Transverse colon (tissue), 4 donors: ENCODE data around the gene TSPAN10. TPM values are rescaled to one million over a fixed set of nuclear protein-coding genes. Genes with fewer than 3 reads are reported as not detected.

Experiments
- DNase-seq: peaks from one replicate; pipeline ENCODE4 v3.0.0-alpha.2; 2019
- H3K27ac ChIP-seq, 4 donors: fragments of 200-600 bp; sonication (generic); 2 replicates each; pipeline ENCODE4 v1.5.1; 2016 to 2018; ENCODE audit warnings: inconsistent platforms in 4 of 4
- H3K27me3 ChIP-seq: fragments of 200-600 bp; sonication (generic); 2 replicates; pipeline ENCODE4 v1.5.1; 2017; ENCODE audit warnings: inconsistent platforms
- H3K36me3 ChIP-seq, 4 donors: fragments of 200-600 bp; sonication (generic); 2 replicates each; pipeline ENCODE4 v1.5.1; 2017 to 2019; ENCODE audit warnings: inconsistent platforms in 4 of 4
- H3K4me1 ChIP-seq, 4 donors: fragments of 200-600 bp; sonication (generic); 2 replicates each; pipeline ENCODE4 v1.5.1; 2017 to 2020; ENCODE audit warnings: inconsistent platforms in 4 of 4
- H3K4me3 ChIP-seq, 4 donors: fragments of 200-600 bp; sonication (generic); 1 replicate in 1 of 4; 2 replicates in 3 of 4; pipeline versions ENCODE4 v1.5.1 to v1.6.1; 2017 to 2019; ENCODE audit warnings: inconsistent platforms in 4 of 4
- H3K9me3 ChIP-seq, 2 donors: fragments of 200-600 bp; sonication (generic); 2 replicates each; pipeline ENCODE4 v1.5.1; 2017 to 2019; ENCODE audit warnings: inconsistent platforms in 2 of 2
- EP300 ChIP-seq: sonication (generic); formaldehyde crosslinking; IDR thresholded peaks from one replicate; pipeline ENCODE4 v1.6.1; 2017; ENCODE audit warnings: antibody characterized with exemption, low read depth
- POLR2A ChIP-seq: fragments of 450-650 bp; IDR thresholded peaks from one replicate; pipeline ENCODE4 v1.6.1; 2016; ENCODE audit warnings: antibody characterized with exemption, mild to moderate bottlenecking, moderate library complexity
- POLR2AphosphoS5 ChIP-seq, 3 donors: sonication (generic); formaldehyde crosslinking; IDR thresholded peaks; one replicate each; pipeline ENCODE4 v1.6.1; 2016; ENCODE audit warnings: antibody characterized with exemption in 3 of 3
- WGBS, 2 donors: methylation state at CpG; one replicate each; pipeline ENCODE4 v1.1.5; 2018; ENCODE audit warnings: low coverage in 1 of 2; 5-methylcytosine and 5-hydroxymethylcytosine counted together
- in situ Hi-C, 4 donors: fragments of 200-750 bp; cut with MboI; loops; one replicate each; pipeline versions ENCODE4 v1.15.0 to v1.15.1; 2017; ENCODE audit warnings: low sequenced_read_pairs in 3 of 4, low pct_ligation_motif_present in 1 of 4, low pct_unique_long_range_greater_than_20kb in 1 of 4
- intact Hi-C: fragments of 100-400 bp; cut with DNase I; formaldehyde crosslinking; loops from one replicate; pipeline ENCODE4 v1.15.1; 2023; ENCODE audit warnings: low total_unique reads
- total RNA-seq, 4 donors: library from RNA; depleted of rRNA; stranded (reverse); fragments of >200 nt; gene quantifications; one replicate each; pipeline ENCODE4 v1.1.0, GENCODE V29; 2016
- TF ChIP-seq, protein P1 (sequence below), 5 experiments: fragments of 200-600 bp in 3 of 5; fragments of 450-650 bp in 2 of 5; sonication (generic) in 3 of 5; IDR thresholded peaks; 1 replicate in 2 of 5; 2 replicates in 3 of 5; pipeline ENCODE4 v1.5.1; 2016 to 2017; ENCODE audit warnings: antibody characterized with exemption in 5 of 5, inconsistent platforms in 3 of 5, mild to moderate bottlenecking in 2 of 5, moderate library complexity in 1 of 5

The TSPAN10 gene
- total RNA-seq, 4 donors from 2014 or later = 0.48 to 0.55 TPM; not detected in 2

DNA sequence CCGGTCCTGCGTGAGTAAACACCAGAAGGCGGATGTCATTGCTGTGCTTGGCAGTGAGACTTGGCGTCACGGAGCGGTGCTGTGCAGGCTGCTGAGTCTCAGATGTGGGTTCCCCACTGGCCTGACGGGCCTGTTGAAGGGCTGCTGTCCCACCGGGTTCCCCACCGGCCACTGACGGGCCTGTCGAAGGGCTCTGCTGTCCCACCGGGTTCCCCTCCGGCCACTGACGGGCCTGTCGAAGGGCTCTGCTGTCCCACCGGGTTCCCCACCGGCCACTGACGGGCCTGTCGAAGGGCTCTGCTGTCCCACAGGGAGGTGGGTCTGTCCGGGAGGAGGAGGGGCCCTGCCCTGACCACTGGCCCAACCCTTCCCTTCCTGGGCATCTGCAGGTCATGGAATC, 49.6 kb downstream of the TSPAN10 start:
- TF ChIP-seq POLR2AphosphoS5 (IDR thresholded peaks at IDR 0.05) (no peak), POLR2A (no peak), EP300 (no peak)
- TF ChIP-seq, protein P1, sequence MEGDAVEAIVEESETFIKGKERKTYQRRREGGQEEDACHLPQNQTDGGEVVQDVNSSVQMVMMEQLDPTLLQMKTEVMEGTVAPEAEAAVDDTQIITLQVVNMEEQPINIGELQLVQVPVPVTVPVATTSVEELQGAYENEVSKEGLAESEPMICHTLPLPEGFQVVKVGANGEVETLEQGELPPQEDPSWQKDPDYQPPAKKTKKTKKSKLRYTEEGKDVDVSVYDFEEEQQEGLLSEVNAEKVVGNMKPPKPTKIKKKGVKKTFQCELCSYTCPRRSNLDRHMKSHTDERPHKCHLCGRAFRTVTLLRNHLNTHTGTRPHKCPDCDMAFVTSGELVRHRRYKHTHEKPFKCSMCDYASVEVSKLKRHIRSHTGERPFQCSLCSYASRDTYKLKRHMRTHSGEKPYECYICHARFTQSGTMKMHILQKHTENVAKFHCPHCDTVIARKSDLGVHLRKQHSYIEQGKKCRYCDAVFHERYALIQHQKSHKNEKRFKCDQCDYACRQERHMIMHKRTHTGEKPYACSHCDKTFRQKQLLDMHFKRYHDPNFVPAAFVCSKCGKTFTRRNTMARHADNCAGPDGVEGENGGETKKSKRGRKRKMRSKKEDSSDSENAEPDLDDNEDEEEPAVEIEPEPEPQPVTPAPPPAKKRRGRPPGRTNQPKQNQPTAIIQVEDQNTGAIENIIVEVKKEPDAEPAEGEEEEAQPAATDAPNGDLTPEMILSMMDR (IDR thresholded peaks at IDR 0.05) = no peak
- intact Hi-C loops (loop anchor here (2.0 kb wide), 1 partner anchor 48 kb away; no protein-coding TSS in a partner anchor), in situ Hi-C loops (no loop called here)
- Histone ChIP-seq H3K4me3 (no peak overlapping the region), H3K27ac (no peak overlapping the region), H3K36me3 (peaks cover 0 to 32% (median 8%) of the 10 kb centered on the region in 4 donors), H3K4me1 (peaks cover 19 to 28% (median 21%) of the 10 kb centered on the region in 4 donors), H3K9me3 (no peaks in the 10 kb centered on the region), H3K27me3 (no peaks in the 10 kb centered on the region)
- DNase-seq = no peak
- WGBS, 2 donors = 88% methylated on average over 16 of the region's 20 CpGs; no CpG with 5 or more reads in 1 of the 2 donors

DNA sequence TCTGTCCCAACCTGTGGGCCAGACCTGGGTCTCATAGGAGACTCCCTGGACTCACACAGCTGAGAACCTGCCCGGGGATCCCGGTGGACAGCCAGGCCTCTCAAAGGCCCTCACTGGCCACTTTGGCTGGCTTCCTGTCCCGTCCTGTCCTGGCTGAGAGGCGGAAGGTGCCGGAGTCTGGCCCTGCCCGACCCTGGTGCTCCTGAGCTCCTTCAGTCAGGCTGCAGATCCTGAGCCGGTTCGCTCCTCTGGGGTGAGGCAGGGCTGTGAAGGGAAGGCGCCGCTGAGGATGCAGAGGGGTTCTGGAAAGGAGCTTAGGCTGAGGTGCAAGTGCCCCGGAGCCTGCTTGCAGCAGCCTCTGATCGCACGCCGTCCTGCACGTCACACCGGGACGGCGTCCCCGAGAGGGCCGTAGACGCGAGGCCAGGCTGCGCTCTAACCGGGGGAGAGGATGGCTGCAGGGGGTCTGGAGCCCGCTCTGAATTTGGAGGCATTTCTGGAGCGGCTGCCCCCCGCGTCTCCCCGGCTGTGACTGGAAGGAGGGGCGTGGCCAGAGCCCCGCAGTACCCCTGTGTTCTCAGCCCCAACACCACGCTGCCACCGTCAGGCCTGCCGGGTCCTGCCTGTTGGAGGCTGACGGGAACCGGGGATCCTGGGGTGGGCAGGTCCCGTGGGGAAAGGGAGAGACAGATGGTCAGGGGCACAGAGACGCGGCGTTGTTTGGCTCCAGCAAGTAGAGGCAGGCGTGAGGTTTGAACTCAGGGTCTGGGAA, 51.0 kb downstream of the TSPAN10 start:
- Histone ChIP-seq H3K27ac (no peak overlapping the region), H3K36me3 (peaks cover 0 to 44% (median 15%) of the 10 kb centered on the region in 4 donors), H3K27me3 (no peaks in the 10 kb centered on the region), H3K4me1 (peaks cover 12 to 17% (median 15%) of the 10 kb centered on the region in 4 donors), H3K4me3 (no peak overlapping the region), H3K9me3 (no peaks in the 10 kb centered on the region)
- in situ Hi-C loops = no loop called here
- intact Hi-C loops = loop anchor here (2.0 kb wide), 1 partner anchor 49 kb away; no protein-coding TSS in a partner anchor
- DNase-seq = no peak
- WGBS, 2 donors = 94% methylated on average over 40 of the region's 41 CpGs; no CpG with 5 or more reads in 1 of the 2 donors
- TF ChIP-seq POLR2A = no peak
- TF ChIP-seq, protein P1 (IDR thresholded peaks at IDR 0.05) = no peak
- no peak for TF ChIP-seq EP300
- TF ChIP-seq POLR2AphosphoS5 (IDR thresholded peaks at IDR 0.05) = no peak

DNA sequence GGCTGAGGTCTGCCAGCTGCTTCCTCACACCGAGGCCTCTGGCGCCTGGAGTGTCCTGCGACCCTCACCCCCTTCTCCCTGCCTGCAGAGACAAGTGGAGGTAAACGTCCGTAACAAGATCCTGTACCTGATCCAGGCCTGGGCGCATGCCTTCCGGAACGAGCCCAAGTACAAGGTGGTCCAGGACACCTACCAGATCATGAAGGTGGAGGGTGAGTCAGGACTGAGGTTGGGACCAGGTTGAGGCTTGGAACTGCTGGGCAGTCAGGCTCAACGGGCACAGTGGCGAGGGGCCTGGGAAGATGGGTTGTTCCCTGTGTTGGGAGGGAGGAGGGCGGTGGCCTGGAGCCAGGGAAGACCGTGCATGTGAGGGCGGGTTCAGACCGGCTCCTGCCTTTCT, 51.6 kb downstream of the TSPAN10 start:
- H3K27me3 ChIP-seq = no peaks in the 10 kb centered on the region
- 87 to 90% methylated on average over 3 to 14 of the region's 14 CpGs for WGBS, 2 donors
- TF ChIP-seq POLR2A (no peak), POLR2AphosphoS5 (IDR thresholded peaks at IDR 0.05) (no peak)
- TF ChIP-seq, protein P1 (IDR thresholded peaks at IDR 0.05) = no peak
- H3K4me1 ChIP-seq = peaks cover 11 to 16% (median 15%) of the 10 kb centered on the region in 4 donors
- H3K4me3 ChIP-seq = no peak overlapping the region
- DNase-seq = no peak
- H3K9me3 ChIP-seq = no peaks in the 10 kb centered on the region
- intact Hi-C loops = no loop called here
- in situ Hi-C loops = no loop called here
- peaks cover 0 to 48% (median 17%) of the 10 kb centered on the region in 4 donors for H3K36me3 ChIP-seq
- H3K27ac ChIP-seq = no peak overlapping the region

DNA sequence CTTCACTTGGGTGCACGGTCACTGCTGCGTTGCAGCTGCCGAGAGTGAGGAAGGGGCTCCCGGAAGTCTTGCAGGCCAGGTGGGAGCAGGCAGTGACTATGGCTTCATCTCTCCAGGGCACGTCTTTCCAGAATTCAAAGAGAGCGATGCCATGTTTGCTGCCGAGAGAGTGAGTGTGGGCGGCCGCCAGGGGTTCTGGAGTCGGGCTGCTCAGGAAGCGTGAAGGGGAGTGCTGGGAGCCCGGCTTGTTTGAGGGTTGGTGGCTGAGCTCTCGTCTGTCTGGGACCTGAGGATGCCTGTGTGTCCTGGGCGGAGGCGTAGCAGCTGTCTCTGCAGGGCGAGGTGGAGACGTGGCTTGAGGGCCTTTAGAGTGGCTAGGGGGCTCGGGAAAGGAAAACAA, 53.1 kb downstream of the TSPAN10 start:
- 91% methylated on average over 18 of the region's 18 CpGs; no CpG with 5 or more reads in 1 of the 2 donors for WGBS, 2 donors
- intact Hi-C loops (no loop called here), in situ Hi-C loops (no loop called here)
- Histone ChIP-seq H3K4me1 (peaks cover 5 to 8% (median 7%) of the 10 kb centered on the region in 4 donors), H3K27me3 (no peaks in the 10 kb centered on the region), H3K27ac (no peak overlapping the region), H3K4me3 (no peak overlapping the region), H3K36me3 (peaks cover 0 to 62% (median 24%) of the 10 kb centered on the region in 4 donors), H3K9me3 (no peaks in the 10 kb centered on the region)
- no peak for TF ChIP-seq POLR2AphosphoS5 (IDR thresholded peaks at IDR 0.05)
- TF ChIP-seq, protein P1 (IDR thresholded peaks at IDR 0.05) = no peak
- no peak for TF ChIP-seq EP300
- no peak for TF ChIP-seq POLR2A
- DNase-seq = no peak
